Nucleus accumbens (tissue), 56 donors: ENCODE results near the gene FLT3.
A peak's percentile ranks its signal among the peaks of the same experiment; 100 is the strongest.
"Not testable (repeated sequence)": the region's sequence is repeated elsewhere in the genome, so short reads cannot be mapped to it uniquely, and the experiment has no call there.

Source experiments
- DNase-seq, 56 donors: peaks; one replicate each; lab custom pipeline; 2025; lab: John Stamatoyannopoulos, UW

The FLT3 gene

DNA sequence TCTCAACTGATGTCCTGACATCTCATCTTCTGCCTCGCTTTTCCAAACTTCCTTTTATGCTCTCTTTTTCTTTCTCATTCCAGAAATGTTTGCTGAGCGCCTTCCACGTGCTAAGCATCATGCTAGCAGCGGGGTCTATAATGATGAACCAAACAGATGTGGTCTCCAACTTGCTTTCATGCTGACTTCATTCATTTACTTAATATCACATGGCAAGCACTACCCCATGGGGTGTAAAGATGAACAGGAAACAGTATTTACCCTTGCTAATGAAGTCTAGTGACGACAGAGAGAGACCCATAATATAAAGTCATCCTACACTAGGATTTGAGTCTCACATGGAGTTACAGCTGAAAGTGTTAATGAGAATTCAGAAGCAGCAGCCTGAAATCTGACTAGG lies 90.3 kb downstream of the FLT3 start:
- DNase-seq = no peak

DNA sequence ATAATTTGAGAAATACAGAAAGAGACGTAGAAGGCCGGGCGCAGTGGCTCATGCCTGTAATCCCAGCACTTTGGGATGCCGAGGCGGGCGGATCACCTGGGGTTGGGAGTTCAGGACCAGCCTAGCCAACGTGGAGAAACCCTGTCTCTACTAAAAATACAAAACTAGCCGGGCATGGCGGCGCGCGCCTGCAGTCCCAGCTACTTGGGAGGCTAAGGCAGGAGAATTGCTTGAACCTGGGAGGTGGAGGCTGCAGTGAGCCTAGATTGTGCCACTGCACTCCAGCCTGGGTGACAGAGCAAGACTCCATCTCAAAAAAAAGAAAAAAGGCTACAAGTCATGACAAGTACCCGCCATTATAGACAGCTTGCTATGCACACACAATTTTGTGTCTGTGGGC lies 95.4 kb downstream of the FLT3 start:
- not testable (repeated sequence) for DNase-seq

DNA sequence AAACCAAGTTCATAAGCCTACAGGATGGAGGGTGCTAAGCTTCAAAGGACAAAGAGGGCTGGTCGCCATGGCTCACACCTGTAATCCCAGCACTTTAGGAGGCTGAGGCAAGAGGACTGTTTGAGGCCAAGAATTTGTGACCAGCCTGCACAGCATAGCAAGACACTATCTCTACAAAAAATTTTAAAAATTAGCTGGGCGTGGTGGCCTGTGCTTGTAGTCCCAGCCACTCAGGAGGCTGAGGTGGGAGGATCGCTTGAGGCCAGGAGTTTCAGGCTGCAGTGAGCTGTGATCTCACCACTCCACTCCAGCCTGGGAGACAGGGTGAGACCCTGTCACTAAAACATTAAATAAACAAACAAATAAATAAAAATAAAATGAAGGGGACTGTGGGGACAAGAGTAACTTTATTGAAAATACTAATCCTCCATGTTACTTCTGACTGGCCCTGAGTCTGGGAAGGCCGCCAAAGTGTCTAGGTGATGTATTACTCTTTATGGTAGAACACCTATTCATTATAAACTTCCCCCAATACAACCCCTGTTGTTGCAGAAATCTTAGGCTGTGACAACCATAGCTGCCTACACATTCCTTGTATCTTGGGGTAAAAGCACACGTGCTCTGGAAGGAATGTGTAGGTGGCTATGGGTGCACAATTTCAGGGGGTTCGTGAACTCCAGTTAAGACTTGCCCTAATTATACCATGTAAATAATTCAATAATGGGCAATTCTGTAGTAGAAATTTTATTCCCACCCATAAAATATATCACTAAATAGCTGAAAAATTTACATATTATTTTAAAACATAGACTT lies 97.3 kb downstream of the FLT3 start:
- DNase-seq = no peak

- no peak for DNase-seq
Measured at GRCh38 chr13:28001837-28002473, 98.4 kb downstream of the FLT3 start.

DNA sequence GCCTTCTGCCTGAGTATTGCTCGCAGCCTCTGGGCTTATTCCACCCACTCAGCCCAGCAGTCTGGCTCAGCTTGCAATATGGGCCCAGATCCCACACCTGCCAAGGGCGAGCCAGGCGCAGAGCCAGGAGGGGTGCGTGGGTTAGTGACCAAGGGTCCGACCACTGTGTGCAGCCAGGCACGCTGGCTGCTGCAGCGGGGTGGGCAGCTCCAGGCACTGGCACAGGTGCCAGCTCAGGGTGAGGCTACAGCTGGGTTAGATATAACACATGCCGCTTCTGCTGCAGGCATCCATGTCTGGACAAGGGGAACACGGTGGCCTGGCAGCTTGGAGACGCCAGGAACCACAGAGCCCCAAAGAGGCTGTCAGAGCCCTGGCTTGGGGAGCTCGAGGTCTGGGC lies 99.3 kb downstream of the FLT3 start:
- no peak for DNase-seq

DNA sequence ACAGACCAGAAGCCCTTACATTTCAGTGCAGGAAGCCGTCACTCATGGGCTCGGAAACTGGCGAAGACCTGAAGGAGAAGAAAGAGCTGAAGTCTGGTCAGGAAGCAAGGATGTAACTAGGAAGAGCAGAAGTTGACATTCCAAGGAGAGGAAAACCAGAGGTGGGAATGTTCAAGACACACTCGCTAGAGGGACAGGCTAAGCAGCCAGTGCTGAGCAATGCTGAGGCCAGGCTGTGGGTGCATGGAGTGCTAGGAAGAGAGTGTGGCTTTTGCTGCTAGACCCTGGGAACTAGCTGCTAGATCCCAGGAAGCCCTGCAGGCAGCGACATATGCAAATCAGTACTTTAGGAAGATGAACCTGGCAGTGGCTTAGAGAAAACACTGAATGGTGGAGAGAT lies 99.8 kb downstream of the FLT3 start:
- DNase-seq = no peak

DNA sequence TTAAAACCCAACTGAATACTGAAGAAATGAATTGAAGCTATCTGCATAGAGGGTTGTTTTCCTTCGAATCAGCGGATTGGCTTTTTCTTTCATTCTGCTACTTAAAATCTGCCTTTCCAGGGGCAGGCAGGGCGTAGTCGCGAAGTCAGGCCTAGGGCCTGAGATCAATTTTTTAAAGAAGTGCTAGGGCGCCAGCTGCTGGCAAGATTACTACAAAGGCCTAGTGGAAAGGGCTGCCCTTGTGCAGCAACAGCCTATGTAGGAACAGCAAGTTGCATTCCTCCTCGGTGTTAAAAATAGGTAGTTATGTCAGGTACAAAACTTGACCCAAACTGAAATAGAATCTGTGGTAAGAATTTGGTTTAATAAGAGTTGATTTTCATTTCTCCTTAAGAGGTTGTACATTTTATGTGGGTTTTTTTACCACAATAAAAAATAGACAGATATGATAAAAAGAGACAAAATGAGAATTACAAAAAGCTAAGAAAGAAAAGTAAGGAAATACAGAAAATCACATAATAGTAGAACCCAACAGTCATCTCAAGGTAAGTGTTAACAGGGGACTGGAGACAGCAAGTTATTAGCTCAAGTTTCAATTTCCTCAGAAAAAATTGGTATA lies 102.4 kb downstream of the FLT3 start:
- DNase-seq = peak in 2 of 56 donors; percentile 12 to 13

GRCh38 chr13:27991881-27992280 lies 108.5 kb downstream of the FLT3 start:
- DNase-seq = no peak

DNA sequence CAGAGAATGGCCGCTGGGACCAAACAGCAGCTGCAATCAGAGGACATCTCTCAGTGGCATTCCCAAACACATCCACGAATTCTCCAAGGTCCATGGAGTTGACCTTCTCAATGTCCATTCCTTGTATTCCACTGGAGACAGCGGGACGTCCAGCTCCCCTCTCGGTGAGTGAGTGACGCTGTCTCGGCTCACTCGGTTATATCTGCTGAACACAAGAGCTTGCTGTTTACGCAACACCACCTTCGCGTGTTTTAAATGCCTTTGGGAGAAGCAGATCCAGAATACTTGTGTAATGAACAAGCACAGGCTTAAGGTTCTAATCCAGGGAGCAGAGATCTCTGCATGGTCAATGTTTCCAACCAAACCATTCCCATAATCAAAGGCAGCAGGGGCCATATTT lies 111.9 kb downstream of the FLT3 start, which contains the start of gene URAD:
TSS of gene URAD (minus strand) at position 174 of the 400 bp plus-strand sequence. CDS start at position 118, 56 bp downstream.
- DNase-seq = no peak

DNA sequence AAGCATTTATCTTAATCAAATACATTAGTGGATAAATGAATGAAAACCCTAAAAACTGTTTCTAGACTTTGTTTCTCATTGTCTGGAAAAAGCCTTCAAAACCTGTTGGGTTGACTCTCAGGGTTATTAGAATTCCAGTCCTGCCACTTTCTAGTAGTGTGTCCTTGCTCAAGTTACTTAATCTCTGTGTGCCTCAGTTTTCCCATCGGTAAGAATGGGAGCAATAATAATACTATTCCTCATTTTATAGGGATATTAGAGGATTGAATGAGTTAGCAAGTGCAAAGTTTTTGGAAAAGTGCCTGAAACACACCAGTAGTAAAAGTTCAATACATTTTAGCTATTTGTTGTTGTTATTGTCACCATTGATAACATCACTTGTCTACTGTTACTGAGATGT lies 114.8 kb downstream of the FLT3 start:
- DNase-seq = no peak

- DNase-seq = no peak
Measured at GRCh38 chr13:27982361-27982760, 118.0 kb downstream of the FLT3 start.

DNA sequence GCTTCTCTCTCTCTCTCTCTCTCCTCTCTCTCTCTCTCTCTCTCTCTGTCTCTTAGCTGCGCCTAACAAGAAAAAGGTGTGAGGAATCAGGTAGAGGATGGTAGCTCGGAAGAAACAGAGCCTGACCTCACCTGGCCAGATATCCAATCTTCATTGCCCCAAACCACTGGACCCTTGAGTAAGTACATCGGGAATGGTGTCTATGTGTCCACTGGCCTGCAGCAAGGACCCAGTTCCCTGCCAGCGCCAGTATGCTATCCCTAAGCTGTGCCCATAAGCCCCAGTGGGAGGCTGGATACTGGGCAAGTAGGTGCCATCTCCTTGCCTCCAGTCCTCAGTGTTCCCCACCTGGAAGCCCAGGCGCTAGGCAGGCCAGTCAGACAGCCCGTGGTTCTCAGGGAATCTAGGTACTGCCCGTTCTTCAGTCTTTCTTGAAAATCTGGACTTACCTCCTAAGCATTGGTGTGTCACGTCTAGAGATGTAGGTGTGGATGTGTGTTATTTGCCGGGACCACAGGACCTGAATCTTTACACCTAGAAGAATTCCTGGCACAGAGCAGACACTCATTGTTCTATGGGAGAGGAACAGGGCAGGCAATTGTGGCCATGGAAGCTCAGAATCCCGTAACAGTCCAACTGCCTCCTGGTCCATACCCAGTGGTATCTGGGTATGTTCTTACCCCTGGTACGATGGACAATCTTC lies 119.2 kb downstream of the FLT3 start:
- DNase-seq = no peak

- DNase-seq = no peak
Measured at GRCh38 chr13:27980280-27980998, 119.9 kb downstream of the FLT3 start.

DNA sequence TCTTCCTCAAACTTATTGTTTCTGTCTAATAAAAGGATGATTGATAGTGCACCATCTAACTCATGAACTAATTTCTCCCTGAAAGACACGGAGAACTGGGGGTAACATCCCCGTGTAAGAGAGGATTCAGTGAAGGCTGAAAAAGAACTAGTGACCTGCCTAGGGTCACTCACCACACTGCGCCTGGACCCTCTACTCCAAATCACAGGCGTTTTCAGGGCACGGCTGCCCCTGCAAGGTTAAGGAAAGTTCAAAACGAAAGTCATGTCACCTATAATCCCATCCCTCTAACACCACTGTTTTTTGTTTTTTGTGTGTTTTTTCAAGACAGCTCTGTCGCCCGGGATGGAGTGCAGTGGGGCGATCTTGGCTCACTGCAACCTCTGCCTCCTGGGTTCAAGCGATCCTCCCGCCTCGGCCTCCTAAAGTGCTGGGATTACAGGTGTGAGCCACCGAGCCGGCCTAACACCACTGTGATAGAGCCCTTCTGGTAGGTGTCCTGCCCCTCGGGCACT lies 120.6 kb downstream of the FLT3 start:
- no peak for DNase-seq

GRCh38 chr13:27979001-27979643 lies 121.3 kb downstream of the FLT3 start:
- DNase-seq = no peak

- no peak for DNase-seq
Measured at GRCh38 chr13:27978301-27978968, 121.9 kb downstream of the FLT3 start.

GRCh38 chr13:27977476-27978300 lies 122.7 kb downstream of the FLT3 start:
- no peak for DNase-seq
